Loucy (cell line): Measurements from ENCODE around the gene TET3.

Experiments
- H2AFZ ChIP-seq: fragments of 200-600 bp; sonication (generic); 2 replicates; pipeline ENCODE4 v1.6.0; 2016; ENCODE audit warnings: antibody characterized with exemption, mild to moderate bottlenecking, low read length, moderate library complexity
- H3F3A ChIP-seq: fragments of 200-600 bp; 2 replicates; pipeline ENCODE4 v1.6.0; 2016; ENCODE audit warnings: antibody characterized with exemption, low read depth, mild to moderate bottlenecking
- H3K27me3 ChIP-seq: fragments of 200-600 bp; sonication (generic); 2 replicates; pipeline ENCODE4 v1.6.1; 2014; ENCODE audit warnings: low read length, mild to moderate bottlenecking; ENCODE audit not compliant: insufficient read depth, poor library complexity, severe bottlenecking
- H3K36me3 ChIP-seq: fragments of 200-600 bp; sonication (generic); 2 replicates; pipeline ENCODE4 v1.6.1; 2016; ENCODE audit warnings: low read length; ENCODE audit not compliant: insufficient read depth
- H3K4me1 ChIP-seq: fragments of 200-600 bp; sonication (generic); 2 replicates; pipeline ENCODE4 v1.5.1; 2014; ENCODE audit warnings: low read length, mild to moderate bottlenecking; ENCODE audit not compliant: insufficient read depth, poor library complexity, severe bottlenecking
- H3K4me2 ChIP-seq: fragments of 200-600 bp; sonication (generic); 2 replicates; pipeline ENCODE4 v1.6.0; 2014; ENCODE audit warnings: antibody characterized with exemption, low read length, low read depth, mild to moderate bottlenecking; ENCODE audit not compliant: poor library complexity, severe bottlenecking
- H3K4me3 ChIP-seq: fragments of 200-600 bp; sonication (generic); 2 replicates; pipeline ENCODE4 v1.5.1; 2014; ENCODE audit warnings: low read length, mild to moderate bottlenecking, mixed read lengths; ENCODE audit not compliant: poor library complexity, severe bottlenecking
- H3K79me2 ChIP-seq: fragments of 200-600 bp; sonication (generic); 2 replicates; pipeline ENCODE4 v1.6.1; 2014; ENCODE audit warnings: low read length; ENCODE audit not compliant: insufficient read depth
- H3K9ac ChIP-seq: fragments of 200-600 bp; sonication (generic); 2 replicates; pipeline ENCODE4 v1.6.0; 2014; ENCODE audit warnings: mild to moderate bottlenecking, low read depth, low read length, moderate library complexity; ENCODE audit not compliant: poor library complexity, severe bottlenecking
- H3K9me2 ChIP-seq: fragments of 200-600 bp; sonication (generic); replicated peaks from 2 replicates; pipeline ENCODE4 v1.6.1; 2016; ENCODE audit warnings: low read depth, low read length, mixed read lengths
- H3K9me3 ChIP-seq: fragments of 200-600 bp; sonication (generic); 2 replicates; pipeline ENCODE4 v1.6.1; 2014; ENCODE audit warnings: mild to moderate bottlenecking, antibody characterized with exemption, low read length, low read depth; ENCODE audit not compliant: insufficient read depth
- H4K20me1 ChIP-seq: fragments of 200-600 bp; sonication (generic); 2 replicates; pipeline ENCODE4 v1.6.0; 2014; ENCODE audit warnings: antibody characterized with exemption, low read length, mild to moderate bottlenecking; ENCODE audit not compliant: insufficient read depth, poor library complexity, severe bottlenecking
- EZH2phosphoT487 ChIP-seq: fragments of 200-600 bp; IDR thresholded peaks from 2 replicates; pipeline ENCODE4 v1.6.1; 2018; ENCODE audit warnings: antibody characterized with exemption, mild to moderate bottlenecking, moderate library complexity, borderline replicate concordance
- TF ChIP-seq, protein P1 (sequence below): fragments of 200-600 bp; sonication (generic); conservative IDR thresholded peaks from 2 replicates; pipeline ENCODE4 v1.5.1; 2014; ENCODE audit warnings: mild to moderate bottlenecking, antibody characterized with exemption, low read length

The TET3 gene

GRCh38 chr2:73952499-73953446, 31.9 kb upstream of the TET3 start:
- H3K4me2 ChIP-seq = no peak overlapping the region
- no peak overlapping the region for H3K4me3 ChIP-seq
- H3K36me3 ChIP-seq = peaks cover 73% of the 10 kb centered on the region; the same call in 1 of the 2 replicates
- H2AFZ ChIP-seq = no peak overlapping the region
- no peaks in the 10 kb centered on the region for H3K27me3 ChIP-seq
- no peak for TF ChIP-seq EZH2phosphoT487
- TF ChIP-seq, protein P1, sequence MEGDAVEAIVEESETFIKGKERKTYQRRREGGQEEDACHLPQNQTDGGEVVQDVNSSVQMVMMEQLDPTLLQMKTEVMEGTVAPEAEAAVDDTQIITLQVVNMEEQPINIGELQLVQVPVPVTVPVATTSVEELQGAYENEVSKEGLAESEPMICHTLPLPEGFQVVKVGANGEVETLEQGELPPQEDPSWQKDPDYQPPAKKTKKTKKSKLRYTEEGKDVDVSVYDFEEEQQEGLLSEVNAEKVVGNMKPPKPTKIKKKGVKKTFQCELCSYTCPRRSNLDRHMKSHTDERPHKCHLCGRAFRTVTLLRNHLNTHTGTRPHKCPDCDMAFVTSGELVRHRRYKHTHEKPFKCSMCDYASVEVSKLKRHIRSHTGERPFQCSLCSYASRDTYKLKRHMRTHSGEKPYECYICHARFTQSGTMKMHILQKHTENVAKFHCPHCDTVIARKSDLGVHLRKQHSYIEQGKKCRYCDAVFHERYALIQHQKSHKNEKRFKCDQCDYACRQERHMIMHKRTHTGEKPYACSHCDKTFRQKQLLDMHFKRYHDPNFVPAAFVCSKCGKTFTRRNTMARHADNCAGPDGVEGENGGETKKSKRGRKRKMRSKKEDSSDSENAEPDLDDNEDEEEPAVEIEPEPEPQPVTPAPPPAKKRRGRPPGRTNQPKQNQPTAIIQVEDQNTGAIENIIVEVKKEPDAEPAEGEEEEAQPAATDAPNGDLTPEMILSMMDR = no peak
- H3K9me2 ChIP-seq = no peaks in the 10 kb centered on the region
- H3K79me2 ChIP-seq = no peaks in the 10 kb centered on the region
- H3F3A ChIP-seq = no peaks in the 10 kb centered on the region
- no peaks in the 10 kb centered on the region for H4K20me1 ChIP-seq
- no peaks in the 10 kb centered on the region for H3K4me1 ChIP-seq
- H3K9ac ChIP-seq = no peak overlapping the region
- no peaks in the 10 kb centered on the region for H3K9me3 ChIP-seq

GRCh38 chr2:73956218-73956865, 28.4 kb upstream of the TET3 start:
- Histone ChIP-seq H3K79me2 (no peaks in the 10 kb centered on the region), H3F3A (no peaks in the 10 kb centered on the region), H3K9me3 (no peaks in the 10 kb centered on the region), H3K9ac (no peak overlapping the region), H2AFZ (no peak overlapping the region), H3K4me1 (no peaks in the 10 kb centered on the region), H3K9me2 (no peaks in the 10 kb centered on the region), H4K20me1 (no peaks in the 10 kb centered on the region), H3K36me3 (peaks cover 60% of the 10 kb centered on the region), H3K4me3 (no peak overlapping the region), H3K4me2 (no peak overlapping the region), H3K27me3 (no peaks in the 10 kb centered on the region)
- TF ChIP-seq EZH2phosphoT487 = no peak
- TF ChIP-seq, protein P1 = no peak

DNA sequence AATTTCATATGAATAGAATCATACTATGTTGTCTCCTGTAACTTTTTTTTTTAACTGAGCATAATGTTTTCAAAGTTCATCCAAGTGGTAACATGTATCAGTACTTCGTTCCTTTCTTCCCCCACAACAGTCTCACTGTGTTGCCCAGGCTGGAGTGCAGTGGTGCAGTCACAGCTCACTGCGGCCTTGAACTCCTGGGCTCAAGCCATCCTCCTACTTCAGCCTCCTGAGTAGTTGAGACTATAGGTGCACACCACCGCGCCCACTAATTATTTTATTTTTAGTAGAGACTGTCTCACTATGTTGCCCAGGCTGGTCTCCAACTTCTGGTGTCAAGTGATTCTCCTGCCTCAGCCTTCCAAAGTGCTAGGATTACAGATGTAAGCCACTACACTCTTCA, 23.4 kb upstream of the TET3 start:
- H3K4me2 ChIP-seq = no peak overlapping the region
- H3K9me3 ChIP-seq = peaks cover 3% of the 10 kb centered on the region; the same call in 1 of the 2 replicates
- no peak overlapping the region for H3K4me3 ChIP-seq

More for the DNA sequence above, 23.4 kb upstream of the TET3 start:
- Histone ChIP-seq H3K9me2 (no peaks in the 10 kb centered on the region), H3K27me3 (no peaks in the 10 kb centered on the region), H3F3A (peaks cover 3% of the 10 kb centered on the region; the same call in 1 of the 2 replicates), H2AFZ (no peak overlapping the region), H3K4me1 (peaks cover 17% of the 10 kb centered on the region), H3K9ac (no peak overlapping the region), H3K79me2 (no peaks in the 10 kb centered on the region), H3K36me3 (peaks cover 30% of the 10 kb centered on the region), H4K20me1 (no peaks in the 10 kb centered on the region)
- no peak for TF ChIP-seq EZH2phosphoT487
- TF ChIP-seq, protein P1 = no peak
